ENCODE results near the gene PUDP. TPM values are rescaled to one million over a fixed set of nuclear protein-coding genes. Genes with fewer than 3 reads are reported as not detected.
A peak's percentile ranks its signal among the peaks of the same experiment; 100 is the strongest.

The PUDP gene
- total RNA-seq, 1 experiment from 2014 or later = 5.1 TPM

DNA sequence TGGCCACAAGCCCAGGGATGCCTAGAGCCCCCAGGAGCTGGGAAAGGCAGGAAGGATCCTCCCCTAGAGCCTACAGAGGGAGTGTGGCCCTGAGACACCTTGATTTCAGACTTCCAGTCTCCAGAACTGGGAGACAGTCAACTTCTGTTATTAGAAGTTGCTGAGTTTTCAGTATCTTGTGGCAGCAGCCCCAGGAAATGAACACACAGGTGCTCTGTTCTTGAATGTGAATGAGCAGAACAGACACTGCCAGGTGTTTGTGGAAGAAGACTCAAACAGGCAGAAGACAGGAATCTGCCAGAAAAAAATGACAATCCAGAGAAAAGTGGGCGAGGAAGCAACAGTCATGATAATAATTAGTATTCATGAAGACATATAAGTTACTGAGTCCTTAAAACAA, 64.9 kb downstream of the PUDP start:
- DNase-seq (ENCODE audit: low spot score) = no peak

DNA sequence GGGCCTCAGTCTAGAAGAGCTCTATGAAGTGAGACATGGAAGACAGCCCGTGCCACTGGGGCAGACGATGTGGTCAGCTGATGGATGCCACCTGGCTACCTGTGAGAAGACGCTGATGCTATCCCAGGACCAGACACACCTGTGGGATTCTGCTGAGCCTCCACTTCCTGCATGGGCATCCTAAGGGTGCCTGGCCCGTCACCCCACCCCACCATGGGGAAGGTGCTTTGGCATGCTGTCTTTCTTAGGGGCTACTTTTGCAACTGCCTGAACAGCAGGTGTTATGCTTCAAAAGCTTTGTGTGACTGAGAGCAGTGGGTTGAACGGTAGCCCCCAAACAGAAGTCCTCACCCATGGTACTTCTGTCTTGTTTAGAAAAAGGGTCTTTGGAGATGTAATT, 65.4 kb downstream of the PUDP start:
- in situ Hi-C loops (cut with HindIII; ENCODE audit: low sequenced_read_pairs) = no loop called here

More for the DNA sequence above, 64.9 kb downstream of the PUDP start:
- in situ Hi-C loops (cut with HindIII; ENCODE audit: low sequenced_read_pairs) = no loop called here

DNA sequence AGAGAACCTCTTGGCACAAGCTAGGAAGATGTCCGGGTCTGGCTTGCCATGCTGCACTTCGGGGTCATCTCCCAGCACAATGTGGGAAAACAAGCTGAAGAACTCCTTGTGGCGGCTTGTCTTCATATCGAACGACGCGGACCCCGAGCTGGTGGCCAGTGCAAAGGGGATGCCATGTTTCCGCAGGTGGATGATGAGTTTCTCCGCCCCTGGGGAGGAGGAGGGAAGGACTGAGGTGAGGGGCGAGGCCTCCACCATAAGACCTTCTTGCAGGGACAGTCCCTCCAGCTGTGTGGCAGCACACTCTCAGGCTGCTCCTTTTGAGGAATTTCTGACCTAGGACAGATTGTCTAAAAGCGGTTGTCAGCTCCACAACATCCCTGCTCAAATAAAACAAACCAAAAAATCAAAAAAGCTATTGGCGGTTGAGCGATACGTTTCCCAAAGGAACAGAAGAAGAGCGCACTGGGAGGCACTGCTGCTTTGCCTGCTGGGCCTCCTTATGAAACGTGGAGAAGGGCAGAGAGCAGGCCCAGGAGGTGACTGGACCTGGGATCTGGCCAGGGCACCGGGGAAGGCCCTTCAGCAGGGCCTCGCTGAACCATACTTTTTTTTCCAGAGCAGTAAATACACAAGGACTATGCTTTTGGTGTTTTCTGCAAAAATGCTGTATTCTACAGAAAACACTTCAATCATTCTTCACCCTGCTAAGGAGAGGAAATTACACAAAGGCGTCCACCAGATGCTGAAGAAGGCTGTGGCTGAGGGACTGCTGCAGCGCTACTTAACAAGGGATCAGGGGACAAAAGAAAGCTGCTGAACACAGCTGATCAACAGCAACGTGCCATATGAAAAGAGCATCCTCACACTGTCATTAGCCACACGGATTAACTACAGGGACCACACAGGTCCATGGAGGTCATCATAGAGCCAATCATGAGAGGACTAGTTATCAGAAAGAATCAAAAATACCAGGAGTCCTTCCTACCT, 70.4 kb downstream of the PUDP start:
- in situ Hi-C loops (cut with HindIII; ENCODE audit: low sequenced_read_pairs) = no loop called here
- no peak for DNase-seq (ENCODE audit: low spot score)

More for the DNA sequence above, 65.4 kb downstream of the PUDP start:
- no peak for DNase-seq (ENCODE audit: low spot score)

DNA sequence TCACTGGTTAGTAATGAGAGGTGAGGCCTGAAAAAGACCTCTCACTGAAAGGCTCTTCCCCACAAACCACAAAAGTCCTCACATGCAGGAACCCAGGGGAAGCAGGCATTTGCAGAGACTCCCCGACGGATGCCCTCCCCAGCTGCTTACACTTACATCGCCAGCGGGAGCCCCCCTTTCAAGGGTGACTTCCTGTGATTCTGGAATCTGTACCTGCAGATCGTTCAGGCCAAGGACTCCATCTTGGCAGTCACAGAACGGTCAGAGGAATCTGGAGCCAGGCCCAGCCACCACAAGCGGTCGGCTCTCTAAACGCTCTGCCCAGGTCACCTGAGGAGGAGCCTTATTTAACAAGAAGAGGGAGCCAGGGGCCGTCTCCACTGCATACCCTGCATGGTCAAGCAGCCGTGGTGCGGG, 71.7 kb downstream of the PUDP start:
- peak; percentile 56 for DNase-seq (ENCODE audit: low spot score)
- in situ Hi-C loops (cut with HindIII; ENCODE audit: low sequenced_read_pairs) = no loop called here

DNA sequence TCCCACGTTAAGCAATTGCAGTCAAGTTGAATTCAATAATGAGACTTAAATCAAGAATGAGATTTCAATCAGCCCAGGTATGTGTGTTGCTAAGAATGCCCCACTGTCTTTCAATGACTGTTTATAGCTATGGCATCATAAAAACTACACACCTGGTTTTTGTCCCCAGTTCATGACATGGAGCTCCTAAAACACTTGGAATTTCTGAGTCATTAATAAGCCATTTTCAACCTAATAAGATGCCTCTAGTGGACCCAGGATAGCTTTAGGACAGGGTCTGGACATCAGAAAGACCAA, 73.1 kb downstream of the PUDP start:
- in situ Hi-C loops (cut with HindIII; ENCODE audit: low sequenced_read_pairs) = no loop called here

DNA sequence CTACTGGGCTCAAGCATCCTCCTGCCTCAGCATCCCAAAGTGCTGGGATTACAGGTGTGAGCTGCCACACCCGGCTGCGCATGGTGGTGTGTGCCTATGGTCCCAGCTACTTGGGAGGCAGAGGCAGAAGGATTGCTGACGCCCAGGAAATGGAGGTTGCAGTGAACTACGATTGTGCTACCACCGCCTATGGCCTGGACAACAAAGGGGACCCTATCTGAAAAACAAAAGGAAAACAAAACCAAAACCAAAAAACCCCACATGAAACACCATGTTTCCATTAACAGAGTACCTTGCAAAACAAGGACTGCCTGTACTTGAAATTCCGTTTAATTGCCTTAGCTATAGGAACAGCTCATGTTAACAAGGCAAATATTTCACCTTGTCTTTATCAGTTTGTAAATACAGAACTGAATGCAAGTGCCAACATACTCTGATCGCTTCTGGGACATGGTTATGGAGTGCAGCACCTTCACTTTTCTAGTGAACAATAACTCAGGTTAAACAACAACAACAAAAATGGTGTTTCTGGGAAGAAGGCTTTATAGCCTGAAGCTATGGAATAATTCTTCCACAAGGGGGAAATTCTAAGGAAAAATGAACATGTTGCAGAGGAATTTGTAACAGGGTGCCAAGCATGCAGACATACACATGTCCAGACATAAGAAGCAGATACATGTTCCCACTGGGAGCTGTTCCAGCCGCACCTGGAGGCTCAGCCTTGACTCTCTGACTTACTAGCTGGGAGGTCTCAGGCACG, 73.6 kb downstream of the PUDP start:
- in situ Hi-C loops (cut with HindIII; ENCODE audit: low sequenced_read_pairs) = no loop called here

More for the DNA sequence above, 73.1 kb downstream of the PUDP start:
- DNase-seq (ENCODE audit: low spot score) = no peak

DNA sequence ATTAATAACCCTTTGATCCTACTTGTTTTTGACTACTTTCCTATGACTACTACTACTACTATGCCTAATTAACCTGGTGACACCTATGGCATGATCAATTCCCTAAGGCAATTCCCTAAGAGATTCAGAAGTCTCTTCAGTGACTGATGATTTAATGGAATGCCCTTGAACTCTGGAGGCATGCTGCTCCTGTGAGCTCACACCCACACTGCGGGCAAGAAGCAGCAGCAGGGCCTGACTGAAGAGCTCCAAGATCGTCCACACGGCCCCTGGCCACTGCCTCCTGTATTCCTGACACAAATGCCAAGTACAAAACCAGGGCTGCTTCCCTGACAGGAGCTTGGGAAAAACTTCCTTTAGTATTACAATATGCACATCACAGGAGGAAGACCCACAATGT, 74.6 kb downstream of the PUDP start:
- in situ Hi-C loops (cut with HindIII; ENCODE audit: low sequenced_read_pairs) = no loop called here

More for the DNA sequence above, 73.6 kb downstream of the PUDP start:
- no peak for DNase-seq (ENCODE audit: low spot score)

DNA sequence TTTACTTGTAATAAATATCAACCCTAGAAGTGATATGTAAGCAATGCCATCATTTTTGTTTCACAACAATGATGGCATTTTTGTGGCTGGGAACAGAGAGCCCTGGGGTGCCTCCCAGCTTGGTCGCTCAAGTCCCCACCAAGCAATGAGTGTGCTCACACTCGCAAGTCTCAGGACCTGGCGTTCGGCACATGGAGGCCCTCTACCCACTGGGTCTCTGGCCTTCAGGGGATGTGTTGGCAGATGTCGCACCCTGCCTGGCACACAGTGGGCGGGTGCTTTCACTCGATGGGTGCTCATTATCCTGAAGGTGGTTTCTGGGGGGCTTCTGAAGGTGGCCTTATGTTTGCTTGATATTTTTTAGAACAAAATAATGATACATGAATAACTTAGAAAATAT, 75.1 kb downstream of the PUDP start:
- in situ Hi-C loops (cut with HindIII; ENCODE audit: low sequenced_read_pairs) = no loop called here
- DNase-seq (ENCODE audit: low spot score) = no peak

More for the DNA sequence above, 74.6 kb downstream of the PUDP start:
- no peak for DNase-seq (ENCODE audit: low spot score)

DNA sequence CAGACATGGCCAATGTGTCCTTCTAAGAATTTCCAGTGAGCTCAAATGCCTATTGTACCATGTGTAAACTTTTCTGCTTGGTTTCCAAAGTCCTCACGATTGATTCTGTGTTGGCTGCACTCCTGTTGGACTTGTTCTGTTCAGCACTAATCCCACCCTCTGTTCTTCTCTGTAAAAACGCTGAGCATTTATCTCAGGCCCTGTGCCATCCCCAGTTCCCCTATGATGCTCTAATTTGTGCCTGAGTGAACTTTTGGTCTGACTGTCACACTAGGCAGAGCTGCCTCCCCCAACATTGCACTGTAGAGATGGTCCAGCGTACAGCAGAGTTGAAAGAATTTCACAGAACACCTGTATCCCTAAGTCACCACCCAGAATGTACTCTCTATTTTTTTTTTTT, 76.6 kb downstream of the PUDP start:
- in situ Hi-C loops (cut with HindIII; ENCODE audit: low sequenced_read_pairs) = no loop called here
- no peak for DNase-seq (ENCODE audit: low spot score)

DNA sequence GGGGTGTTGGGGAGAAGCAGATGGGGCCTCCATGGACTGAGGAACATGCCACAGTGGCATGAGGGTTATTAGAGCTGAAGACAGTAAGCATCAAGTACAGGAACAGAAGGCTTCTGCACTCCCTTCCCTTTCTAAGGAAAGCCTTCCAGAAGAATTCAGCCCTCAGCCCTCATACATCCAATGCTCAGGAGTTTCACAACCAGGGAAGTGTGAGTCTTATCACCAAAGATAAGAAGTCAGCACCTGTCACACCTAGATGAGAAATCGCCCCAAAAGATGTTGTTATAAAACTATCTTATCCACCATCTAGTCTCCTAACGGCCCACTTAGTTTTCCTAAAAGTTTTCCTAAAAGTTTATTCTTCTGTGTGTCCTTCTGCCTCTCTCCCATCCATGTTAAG, 78.4 kb downstream of the PUDP start:
- in situ Hi-C loops (cut with HindIII; ENCODE audit: low sequenced_read_pairs) = no loop called here
- no peak for DNase-seq (ENCODE audit: low spot score)

DNA sequence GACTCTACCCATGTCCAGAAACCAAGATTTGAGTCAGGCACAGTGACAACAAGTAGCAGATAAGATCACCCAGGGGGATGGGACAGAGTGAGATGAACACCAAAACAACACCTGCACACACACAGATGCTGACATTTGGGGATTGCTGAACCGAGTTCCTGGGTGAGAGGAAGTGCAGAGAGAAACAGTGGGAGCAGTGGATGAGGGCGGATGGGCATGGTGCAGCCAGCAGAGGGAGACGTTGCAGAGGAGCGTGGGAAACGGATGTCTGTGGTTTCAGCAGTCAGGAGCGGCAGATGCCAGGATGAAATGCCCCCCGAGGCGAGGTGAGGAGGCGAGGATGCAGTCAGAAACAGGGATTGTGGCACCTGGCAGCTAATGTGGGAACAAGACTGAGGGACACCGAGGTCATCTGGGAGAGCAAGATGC, 79.0 kb downstream of the PUDP start:
- in situ Hi-C loops (cut with HindIII; ENCODE audit: low sequenced_read_pairs) = no loop called here
- no peak for DNase-seq (ENCODE audit: low spot score)

DNA sequence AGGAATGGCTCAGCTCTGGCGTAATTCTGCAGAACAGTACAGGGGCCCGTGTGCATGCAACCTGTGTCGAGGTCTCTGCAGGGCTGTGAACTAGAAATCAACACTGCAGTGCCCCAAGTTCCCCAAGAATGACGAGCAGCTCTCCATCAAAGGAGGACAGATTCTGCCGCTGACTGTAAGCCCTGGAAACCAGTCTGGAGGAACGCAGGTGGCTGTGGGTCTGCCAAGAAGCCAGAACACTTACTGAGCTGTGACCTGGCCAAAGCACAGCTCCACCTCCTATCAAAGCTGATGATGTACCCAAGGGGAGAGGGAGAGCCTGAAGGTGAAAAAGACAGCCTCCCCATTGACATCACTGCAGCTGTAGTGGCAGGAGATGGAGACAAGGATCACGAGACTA, 80.7 kb downstream of the PUDP start:
- in situ Hi-C loops (cut with HindIII; ENCODE audit: low sequenced_read_pairs) = no loop called here

DNA sequence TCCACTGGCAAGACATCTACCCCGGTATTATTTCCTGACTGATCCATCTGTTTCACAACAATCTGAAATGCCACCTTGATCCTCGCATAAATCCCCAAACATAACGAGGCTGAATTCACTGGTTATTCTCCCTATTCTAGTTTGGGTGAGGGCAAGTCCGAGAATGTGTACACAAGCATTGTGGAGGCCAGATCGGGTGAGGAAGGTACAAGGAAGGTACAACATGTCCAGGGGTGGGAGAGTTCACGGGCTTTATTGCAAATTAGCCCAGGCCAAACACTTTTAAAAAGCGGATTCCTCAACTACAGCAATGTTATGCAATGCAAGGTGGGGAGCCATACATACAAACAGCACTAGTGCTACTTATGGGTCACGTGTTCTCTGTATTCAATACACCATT, 82.5 kb downstream of the PUDP start:
- DNase-seq (ENCODE audit: low spot score) = no peak
- in situ Hi-C loops (cut with HindIII; ENCODE audit: low sequenced_read_pairs) = no loop called here

More for the DNA sequence above, 80.7 kb downstream of the PUDP start:
- DNase-seq (ENCODE audit: low spot score) = peak; percentile 53

DNA sequence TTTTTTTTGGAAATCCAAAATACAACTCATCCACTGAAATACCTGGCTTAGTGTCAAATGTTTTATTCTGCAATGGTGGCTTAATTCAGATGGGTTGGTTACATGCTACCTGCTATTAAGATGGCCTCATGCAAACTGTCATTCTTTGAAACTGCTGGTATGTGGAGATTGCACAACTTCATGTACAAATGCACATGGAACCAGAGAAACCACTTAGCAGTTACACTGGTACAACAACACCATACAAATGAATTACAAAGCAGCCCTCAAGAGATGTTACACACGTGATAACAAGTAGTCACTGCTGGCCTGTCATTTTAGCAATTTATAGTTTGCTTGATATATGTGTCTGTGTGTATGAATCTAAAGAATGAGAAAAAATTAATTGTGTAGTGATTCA, 85.0 kb downstream of the PUDP start:
- DNase-seq (ENCODE audit: low spot score) = no peak
- in situ Hi-C loops (cut with HindIII; ENCODE audit: low sequenced_read_pairs) = no loop called here

DNA sequence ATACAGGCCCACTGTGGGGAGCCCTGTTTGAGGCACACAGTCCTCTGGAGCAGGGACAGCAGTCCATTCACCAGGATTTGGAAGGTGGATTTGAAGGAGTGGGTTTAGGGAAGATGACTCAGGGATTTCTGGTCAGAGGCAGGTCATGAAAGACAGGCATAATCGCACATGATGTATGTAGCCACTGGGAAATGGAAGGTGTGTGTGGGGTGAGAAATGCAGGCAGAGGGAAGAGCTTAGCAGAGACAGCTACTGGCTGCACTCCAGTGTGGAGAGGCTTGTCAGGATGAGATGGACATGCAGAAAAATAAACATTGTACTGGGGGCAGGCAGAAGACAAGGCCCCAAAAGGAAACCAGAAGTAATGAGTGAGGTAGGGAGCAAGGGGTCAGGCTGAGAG, 85.7 kb downstream of the PUDP start:
- in situ Hi-C loops (cut with HindIII; ENCODE audit: low sequenced_read_pairs) = no loop called here
- DNase-seq (ENCODE audit: low spot score) = no peak

DNA sequence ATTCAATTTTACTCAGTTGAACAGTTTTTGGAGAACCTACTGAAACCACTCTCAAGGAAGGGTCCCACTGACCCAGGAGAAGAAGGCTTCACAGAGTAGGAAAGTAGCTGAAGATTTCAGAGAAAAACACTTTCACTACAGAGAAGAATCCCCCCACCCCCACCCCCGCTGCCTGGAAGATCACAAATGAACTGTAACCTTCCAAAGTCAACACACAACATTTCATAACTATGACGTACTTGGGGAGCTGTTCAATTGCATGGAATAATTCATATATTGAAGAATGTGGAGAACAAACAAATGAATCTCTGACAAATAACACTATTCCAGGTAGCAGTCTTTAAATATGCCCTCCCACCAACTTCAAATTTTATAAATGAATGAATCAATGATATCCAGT, 86.5 kb downstream of the PUDP start:
- DNase-seq (ENCODE audit: low spot score) = no peak

DNA sequence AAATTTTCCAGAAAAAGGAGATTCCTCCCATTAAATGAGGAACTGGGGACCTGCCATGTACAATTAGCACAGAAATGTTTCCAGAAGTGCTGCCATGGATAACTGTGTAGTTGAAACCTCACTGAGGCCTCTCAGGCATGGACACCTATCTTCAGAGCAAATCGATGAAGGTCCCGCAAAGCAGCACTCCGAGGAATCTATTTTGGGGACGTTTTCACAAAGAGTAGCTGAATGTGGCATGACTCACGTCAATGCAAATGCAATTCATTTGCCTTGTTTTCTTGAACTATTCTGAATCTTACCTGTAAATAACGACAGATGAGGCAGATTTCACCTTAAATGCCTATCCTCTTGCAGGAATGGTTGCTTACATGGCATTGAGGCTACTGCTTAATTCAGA, 87.5 kb downstream of the PUDP start:
- no peak for DNase-seq (ENCODE audit: low spot score)
- in situ Hi-C loops (cut with HindIII; ENCODE audit: low sequenced_read_pairs) = no loop called here

More for the DNA sequence above, 86.5 kb downstream of the PUDP start:
- in situ Hi-C loops (cut with HindIII; ENCODE audit: low sequenced_read_pairs) = no loop called here

DNA sequence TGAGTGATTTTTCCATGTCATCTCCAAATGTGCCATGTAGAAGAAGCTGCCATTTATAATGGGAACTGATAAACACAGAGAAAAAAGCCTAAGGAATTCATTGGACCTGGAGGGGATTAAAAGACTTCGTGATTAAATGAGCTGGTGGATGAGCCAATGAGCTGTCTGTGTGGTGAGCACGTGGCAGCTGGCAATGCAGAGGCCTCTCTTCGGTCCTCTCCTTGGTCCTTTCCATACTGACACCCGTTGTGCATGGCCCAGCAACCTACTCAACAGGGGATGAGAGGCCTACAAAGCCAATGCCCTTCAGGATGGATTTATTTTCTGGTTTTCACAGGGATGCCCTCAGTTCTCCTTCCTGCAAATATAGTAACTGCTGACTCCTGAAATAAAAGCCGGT, 88.1 kb downstream of the PUDP start:
- in situ Hi-C loops (cut with HindIII; ENCODE audit: low sequenced_read_pairs) = no loop called here
- no peak for DNase-seq (ENCODE audit: low spot score)

DNA sequence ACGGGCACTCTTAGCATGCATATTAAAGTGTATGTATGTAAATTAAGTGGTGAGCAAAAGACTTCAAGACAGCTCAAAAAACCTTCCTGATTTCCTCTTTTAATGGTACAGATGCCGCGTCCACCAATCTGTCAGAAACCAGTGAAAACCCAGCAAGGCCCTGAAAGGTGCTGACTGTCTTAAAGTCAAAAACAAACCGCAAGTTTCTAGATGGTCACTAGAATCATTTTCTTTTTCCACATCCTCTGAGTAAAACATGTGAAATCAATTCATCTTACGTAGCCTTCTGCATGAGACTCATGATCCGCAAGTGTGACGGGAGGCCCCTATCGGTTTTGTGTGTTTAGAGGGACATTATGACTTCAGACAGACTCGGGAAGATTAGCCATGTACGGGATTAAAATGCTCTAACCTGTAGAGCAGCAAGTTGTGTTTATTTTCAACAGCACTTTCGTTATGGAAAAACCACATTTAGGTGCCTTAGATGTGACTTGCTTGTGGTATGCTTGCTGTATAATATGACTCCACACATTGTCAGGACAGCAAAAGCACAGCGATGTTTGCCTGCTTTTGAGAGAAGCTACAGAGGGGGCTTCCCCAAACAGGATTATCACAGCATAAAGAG, 88.6 kb downstream of the PUDP start:
- in situ Hi-C loops (cut with HindIII; ENCODE audit: low sequenced_read_pairs) = no loop called here
- DNase-seq (ENCODE audit: low spot score) = no peak
